HG03097 (cell line): ENCODE data around the gene THADA.
"Not testable (repeated sequence)": the region's sequence is repeated elsewhere in the genome, so short reads cannot be mapped to it uniquely, and the experiment has no call there.

Experiments
- ATAC-seq: cut with Tn5 transposase; IDR thresholded peaks from one replicate; pipeline ENCODE4 v1.9.1; 2021; ENCODE audit not compliant: unreplicated experiment, low FRiP score

The THADA gene

DNA sequence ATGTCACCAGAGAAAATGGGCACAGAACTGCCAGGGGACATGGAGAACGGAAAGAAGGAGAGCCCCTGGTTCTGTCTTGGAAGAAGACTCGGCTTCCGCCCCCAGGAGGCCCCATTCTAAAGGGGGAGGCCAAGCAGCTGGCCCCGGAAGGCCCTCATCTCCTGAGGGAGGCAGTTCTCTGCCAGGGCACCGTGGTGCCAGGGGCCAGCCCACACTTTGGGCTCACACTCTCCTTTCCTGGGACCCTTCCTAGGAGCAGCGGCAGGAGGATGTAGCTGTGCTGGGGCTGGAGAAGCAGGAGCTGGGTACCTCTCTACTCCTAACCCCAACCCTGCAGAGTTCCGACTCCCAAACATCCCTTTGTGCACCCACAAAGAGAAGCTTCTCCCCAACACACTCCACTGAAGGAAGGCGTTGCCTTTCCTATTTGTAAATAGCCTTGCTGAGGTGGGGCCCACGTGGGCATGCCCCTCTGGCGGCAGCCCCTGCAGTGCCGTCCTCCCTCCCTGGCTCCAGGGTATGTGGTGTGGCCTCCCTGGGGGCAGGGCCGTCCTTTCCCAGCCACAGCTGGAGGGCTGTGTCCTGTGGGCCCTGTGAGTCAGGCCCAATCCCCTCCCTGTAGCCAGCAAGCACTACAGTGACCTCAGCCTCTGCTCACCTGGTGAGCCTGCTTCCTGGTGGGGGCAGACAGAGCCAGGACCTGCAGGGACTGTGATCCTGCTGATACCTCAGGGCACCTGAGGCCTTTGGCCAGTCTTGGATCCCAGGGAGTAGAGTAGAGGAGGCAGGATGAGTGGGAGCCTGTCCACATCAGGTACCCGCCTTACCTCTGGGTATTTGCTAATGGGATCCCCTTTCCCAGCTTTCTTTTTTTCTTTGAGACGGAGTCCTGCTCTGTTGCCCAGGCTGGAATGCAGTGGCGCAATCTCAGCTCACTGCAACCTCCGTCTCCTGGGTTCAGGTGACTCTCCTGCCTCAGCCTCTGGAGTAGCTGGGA is 396.0 kb downstream of the THADA start:
- no peak for ATAC-seq

DNA sequence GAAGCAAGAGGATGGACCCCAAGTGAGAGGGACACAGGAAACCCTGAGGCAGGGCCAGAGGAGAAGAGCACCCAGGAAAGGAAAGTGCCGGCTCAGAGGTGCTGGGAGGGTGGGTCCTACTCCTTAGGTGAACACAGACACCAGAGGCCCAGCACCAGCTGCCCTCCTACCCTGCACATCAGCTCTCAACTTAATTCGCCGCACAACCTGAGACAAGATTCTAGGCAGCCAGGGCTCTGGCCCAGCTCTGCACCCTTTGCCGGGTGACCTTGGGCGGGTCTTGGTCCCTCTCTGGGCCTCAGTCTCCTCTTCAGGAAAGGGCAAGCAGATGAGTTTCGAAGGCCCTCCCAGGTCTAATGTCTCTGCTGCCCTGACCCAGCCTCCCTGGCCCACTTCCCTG is 397.6 kb downstream of the THADA start:
- no peak for ATAC-seq

DNA sequence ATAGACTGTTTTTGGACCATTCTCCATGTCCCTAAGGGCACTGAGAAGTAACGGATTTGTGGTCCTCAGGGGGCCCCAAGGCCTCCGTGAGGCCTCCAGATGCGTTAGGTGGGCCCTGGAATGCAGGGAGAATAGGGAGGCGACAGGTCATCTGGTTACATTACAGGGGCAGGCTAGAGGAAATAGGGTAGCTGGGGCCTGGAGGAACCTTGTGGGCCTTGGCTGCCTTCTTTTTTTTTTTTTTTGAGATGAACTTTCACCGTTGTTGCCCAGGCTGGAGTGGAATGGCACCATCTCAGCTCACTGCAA is 398.3 kb downstream of the THADA start:
- ATAC-seq, result no peak

DNA sequence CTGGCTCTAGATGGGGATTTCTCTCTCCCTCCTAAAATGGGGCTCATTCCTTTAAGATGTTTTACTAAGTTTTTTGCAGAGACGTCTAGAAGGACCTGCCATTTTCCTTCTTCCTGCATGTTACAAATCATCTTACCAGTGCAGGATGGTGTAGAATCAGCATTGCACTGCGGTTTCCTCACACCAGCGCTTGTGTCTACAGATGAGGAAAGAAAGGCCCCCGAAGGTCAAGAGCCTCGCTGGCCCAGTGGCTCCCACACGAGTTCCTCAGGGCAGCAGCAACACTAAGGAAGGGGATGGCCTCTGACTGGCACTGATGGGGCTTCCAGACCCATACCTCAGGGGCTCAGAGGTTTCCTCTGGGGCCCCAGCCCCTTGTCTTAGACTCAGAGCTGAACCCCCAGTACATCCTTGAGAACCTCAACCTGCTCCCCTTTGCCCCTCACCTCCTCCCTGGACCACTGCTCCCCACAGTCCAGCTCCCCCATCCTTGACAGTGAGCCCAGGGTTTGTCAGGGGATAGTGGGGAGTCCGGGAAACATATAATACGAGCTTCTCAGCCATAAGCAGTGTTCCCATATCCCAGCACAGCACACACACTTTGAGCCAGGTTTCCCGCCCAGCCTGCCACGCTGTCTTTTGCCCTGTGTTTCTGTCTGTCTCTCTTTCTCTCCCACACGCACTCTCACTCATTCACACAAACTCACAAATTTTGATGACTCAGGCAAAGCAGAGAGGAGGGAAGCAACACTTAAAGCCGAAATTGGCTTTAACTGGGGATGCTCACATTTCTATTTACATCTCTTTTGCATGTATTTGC is 398.9 kb downstream of the THADA start:
- ATAC-seq, result no peak

DNA sequence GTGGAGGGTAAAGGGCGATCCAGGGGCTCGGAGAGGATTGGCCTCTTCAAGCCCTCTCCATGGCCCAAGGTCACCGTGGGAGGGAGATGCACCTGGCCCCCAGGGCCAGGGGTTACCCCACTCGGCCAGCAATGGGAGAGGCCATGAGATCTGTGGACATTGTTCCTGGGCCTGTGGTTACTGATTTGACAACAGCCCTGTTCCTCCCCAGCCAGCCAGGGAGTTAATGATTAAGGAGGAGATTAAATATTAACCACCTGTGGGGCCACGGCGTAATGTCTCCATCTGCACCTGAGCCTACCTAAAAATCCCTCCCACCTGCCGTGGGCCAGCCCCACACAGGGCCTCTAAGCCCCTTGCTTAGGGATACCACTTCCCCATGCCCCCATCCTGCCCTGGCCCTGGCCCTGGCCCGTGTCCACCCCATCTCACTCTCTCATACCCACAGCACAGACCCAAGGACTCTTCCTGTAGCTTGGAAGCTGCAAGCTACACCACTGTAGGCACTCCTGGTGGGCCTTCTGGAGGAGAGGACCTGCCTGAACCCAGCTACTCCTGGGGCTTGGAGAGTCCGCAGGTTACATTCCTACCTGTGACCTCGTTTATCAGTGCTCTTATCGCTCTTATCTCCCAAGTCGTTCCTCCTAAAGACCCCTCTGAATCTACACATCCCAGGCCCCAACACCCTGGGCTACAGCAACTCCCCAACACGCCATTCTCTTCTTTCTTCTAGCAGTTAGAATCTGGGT is 401.5 kb downstream of the THADA start:
- peak; percentile 70 for ATAC-seq

DNA sequence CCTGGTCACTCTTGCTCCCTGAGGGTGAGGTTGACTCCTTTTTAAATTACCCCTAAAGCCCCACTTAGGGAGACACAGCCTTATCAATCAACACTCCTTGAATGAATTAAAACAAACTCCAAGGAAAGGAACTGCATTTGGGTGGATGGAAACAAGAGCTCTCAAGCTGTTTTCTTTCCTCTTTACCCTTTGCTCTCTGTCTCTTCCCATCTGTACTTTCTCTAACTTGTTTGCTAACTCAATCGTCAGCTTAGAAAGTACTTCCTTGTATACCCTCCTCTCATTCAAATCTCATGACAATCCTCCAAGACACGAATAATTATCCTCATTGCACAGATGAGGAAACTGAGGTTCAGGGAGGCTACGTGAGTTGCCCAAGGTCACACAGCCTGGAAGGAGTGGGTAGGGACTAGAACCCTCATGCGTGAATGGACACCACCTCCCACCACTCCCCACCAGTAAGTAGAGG is 402.2 kb downstream of the THADA start:
- ATAC-seq, result no peak

- ATAC-seq, result no peak
Observed at GRCh38 chr2:43192744-43193651, 402.8 kb downstream of the THADA start.

- ATAC-seq, result no peak
Observed at GRCh38 chr2:43191947-43192516, 403.8 kb downstream of the THADA start.

- no peak for ATAC-seq
Observed at GRCh38 chr2:43190311-43191052, 405.4 kb downstream of the THADA start.

GRCh38 chr2:43189861-43190260 is 406.0 kb downstream of the THADA start:
- not testable (repeated sequence) for ATAC-seq

DNA sequence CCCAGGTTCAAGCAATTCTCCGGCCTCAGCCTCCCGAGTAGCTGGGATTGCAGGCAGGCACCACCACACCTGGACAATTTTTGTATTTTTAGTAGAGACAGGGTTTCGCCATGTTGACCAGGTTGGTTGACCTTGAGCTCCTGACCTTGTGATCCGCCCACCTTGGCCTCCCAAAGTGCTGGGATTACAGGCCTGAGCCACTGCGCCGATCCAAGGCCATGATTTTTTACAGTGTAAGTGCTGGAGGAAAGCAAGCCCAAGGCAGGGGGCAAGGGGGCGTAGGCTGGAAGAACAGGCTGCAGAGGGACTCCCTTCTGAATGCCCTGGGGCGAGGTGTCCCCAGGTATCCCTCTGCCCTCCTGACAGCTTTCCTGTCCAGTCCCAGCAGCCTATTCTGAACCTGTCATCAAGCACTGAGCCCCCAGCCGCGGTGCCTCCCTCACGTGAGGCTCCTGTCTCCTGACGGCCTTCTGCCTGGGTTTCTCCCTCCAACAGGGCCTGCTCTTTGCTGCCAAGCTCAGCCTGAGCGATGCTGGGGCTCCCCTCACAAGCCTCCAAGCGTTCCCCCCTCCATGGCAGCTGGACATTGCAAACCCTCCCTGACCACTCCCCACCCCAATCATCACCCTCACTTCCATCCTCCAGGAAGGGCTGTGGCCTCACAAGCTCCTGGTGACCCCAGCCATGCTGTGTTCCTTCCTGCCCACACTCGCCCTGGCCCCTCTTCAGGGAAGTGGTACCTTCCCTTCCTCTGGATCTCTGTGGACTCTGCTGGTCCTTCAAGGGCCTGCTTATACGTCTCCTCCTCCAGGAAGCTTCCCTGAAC is 407.1 kb downstream of the THADA start:
- no peak for ATAC-seq

- ATAC-seq, result no peak
Observed at GRCh38 chr2:43186679-43187374, 409.0 kb downstream of the THADA start.

- ATAC-seq, result no peak
Observed at GRCh38 chr2:43186321-43186678, 409.5 kb downstream of the THADA start.

GRCh38 chr2:43185146-43185545 is 410.7 kb downstream of the THADA start:
- no peak for ATAC-seq

GRCh38 chr2:43184339-43184895 is 411.4 kb downstream of the THADA start:
- no peak for ATAC-seq

DNA sequence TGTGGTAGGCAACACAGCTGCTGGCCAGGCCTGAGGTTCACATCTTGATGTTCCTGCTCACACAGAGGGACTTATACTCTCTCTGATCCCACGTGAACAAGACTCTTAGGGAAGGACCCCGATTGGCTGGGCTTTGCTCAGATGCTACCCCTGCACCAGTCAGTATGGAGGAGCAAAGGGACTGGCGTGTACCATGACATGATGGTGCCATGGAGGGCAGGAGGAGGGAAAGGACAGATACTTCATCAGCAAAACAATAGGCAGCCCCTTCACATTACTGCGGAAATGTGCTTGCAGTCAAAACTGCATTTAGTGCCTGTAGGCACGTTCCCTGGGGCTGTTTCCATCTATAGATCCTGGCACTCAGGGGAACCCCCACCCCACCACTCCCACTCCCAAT is 412.1 kb downstream of the THADA start:
- ATAC-seq, result no peak

DNA sequence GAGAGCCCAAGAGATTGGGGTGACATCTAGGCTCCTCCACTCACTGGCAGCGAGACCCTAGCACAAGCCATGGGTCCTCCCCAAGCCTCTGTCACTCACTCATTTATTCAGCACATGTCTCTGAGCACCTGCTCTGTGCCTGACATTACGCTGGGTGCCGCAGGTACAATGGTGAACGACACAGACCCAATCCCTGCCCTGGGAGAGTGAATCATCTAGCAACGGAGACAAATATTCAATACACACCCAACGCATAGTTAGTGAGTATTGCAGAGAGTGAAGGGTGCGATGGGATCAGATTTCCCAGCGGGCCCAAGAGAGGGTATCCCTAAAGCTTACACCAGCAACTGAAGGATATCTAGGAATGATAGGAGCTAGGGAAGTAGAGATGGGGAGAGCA is 414.9 kb downstream of the THADA start:
- no peak for ATAC-seq
